Left cardiac atrium (tissue), 4 donors: ENCODE measurements around the gene LRRK1. TPM values are rescaled to one million over a fixed set of nuclear protein-coding genes. Genes with fewer than 3 reads are reported as not detected.

Experiments used
- ATAC-seq, 2 donors: fragments of 200-7000 bp; cut with Tn5 transposase; one replicate each; pipeline ENCODE4 v1.9.1; 2020; ENCODE audit warnings: mild to moderate bottlenecking in 2 of 2, moderate library complexity in 2 of 2
- DNase-seq: peaks from one replicate; pipeline ENCODE4 v3.0.0-alpha.2; 2020
- intact Hi-C, 2 donors: fragments of 100-400 bp; cut with DNase I; formaldehyde crosslinking; loops; one replicate each; pipeline versions ENCODE4 v1.14.1 to v1.15.1; 2022 to 2023
- total RNA-seq, 2 donors: library from RNA; stranded (reverse); fragmentation: NEBNext Ultra II Directional; extraction: Animal tissue kit (Norgen Biotek cat#: 25700); gene quantifications; one replicate each; pipeline ENCODE4 v1.2.1, GENCODE V29; 2021
- donor health status: DM: no; HTN: yes; CAD: no.
- donor health status: DM: no; HTN: yes; CAD: no; lungs with severe emphysema.
- donor health status: DM: yes; HTN: yes; CAD: no.
- donor health status: Dilated cardiomyopathy.

LRRK1 gene
- total RNA-seq, 2 donors from 2014 or later = 5.2 to 9.1 TPM

DNA sequence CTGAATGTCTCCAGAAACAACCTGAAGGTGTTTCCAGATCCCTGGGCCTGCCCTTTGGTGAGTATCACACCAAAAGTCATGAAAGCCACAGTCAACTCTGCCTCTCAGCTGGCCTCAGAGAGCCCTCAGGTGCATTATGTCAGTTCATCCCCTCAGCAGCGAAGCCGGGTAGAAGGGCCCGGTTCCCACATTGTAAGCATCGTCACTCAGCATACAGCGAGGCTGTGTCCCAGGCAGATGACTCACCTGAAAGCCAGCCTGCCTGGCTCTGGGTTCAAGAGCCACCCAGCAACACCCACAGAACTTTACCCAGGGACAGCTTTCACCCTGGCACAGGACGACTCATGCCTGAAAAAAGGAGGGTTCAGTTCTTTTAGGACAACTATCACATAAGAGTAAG lies 91.6 kb downstream of the LRRK1 start:
- intact Hi-C loops = loop anchor here in 1 of 2 donors (10.0 kb wide), 1 partner anchor 74 kb away; no protein-coding TSS in a partner anchor
- DNase-seq (no peak), ATAC-seq (no peak)

DNA sequence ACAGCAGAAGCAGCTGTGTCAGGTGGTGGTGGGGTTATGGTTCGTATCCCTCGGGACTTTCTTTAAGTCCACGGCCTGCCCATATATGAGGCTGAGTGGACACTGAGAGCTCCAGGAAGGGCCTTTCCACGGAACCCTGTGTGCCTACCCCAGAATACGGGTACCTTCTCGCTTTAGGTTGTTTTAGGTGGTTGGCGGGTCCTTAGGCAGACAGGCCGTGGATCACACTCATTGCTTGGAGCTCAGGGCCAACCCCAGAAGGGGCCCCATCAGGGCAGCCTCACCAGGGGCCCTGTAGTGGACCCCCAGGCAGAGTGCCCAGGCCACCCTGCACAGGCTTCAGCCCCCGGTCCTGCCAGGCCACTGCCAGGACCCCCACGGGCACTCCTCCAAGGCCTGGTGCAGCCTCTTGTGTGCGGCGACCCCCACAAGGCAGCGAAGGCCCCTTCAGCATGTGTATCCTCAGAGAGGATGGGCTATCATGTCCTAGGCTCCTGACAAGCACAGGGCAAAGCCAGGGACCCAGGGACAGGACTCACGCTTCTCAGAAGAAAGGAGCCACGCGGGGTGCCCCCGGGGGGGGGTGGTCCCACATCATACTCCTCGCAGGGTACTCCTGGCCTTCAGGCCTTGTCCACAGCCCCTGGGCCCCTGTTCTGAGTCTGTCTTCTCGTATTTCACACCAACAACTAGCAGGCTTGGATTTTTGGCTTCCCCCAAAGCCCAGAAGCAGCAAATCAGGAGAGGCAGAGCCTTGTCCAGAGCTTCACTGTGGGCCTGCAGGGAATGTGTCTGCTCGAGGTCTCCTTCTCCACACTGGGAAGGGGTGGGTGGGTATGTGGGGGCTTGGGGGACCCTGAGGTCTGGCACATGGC lies 93.4 kb downstream of the LRRK1 start:
- DNase-seq (no peak), ATAC-seq (no peak)
- intact Hi-C loops = loop anchor here in 1 of 2 donors (10.0 kb wide), 1 partner anchor 72 kb away; no protein-coding TSS in a partner anchor

DNA sequence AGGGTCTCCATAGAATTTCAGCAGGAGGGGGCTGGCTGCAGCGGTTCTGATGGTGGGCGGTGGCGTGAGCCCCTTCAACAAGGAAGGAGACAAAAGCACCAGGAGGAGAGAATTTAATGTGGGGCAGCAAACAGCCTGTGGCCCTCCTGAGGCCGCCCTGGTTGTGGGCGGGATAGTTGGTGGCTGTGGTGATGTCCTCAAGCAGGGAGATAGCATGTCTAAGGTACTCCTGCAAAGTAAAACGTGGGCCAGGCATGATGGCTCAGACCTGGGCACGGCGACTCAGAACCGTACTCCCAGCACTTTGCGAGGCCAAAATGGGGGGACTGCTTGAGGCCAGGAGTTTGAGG lies 94.0 kb downstream of the LRRK1 start:
- no peak for ATAC-seq
- DNase-seq = no peak
- intact Hi-C loops = loop anchor here in 1 of 2 donors (10.0 kb wide), 1 partner anchor 72 kb away; no protein-coding TSS in a partner anchor

DNA sequence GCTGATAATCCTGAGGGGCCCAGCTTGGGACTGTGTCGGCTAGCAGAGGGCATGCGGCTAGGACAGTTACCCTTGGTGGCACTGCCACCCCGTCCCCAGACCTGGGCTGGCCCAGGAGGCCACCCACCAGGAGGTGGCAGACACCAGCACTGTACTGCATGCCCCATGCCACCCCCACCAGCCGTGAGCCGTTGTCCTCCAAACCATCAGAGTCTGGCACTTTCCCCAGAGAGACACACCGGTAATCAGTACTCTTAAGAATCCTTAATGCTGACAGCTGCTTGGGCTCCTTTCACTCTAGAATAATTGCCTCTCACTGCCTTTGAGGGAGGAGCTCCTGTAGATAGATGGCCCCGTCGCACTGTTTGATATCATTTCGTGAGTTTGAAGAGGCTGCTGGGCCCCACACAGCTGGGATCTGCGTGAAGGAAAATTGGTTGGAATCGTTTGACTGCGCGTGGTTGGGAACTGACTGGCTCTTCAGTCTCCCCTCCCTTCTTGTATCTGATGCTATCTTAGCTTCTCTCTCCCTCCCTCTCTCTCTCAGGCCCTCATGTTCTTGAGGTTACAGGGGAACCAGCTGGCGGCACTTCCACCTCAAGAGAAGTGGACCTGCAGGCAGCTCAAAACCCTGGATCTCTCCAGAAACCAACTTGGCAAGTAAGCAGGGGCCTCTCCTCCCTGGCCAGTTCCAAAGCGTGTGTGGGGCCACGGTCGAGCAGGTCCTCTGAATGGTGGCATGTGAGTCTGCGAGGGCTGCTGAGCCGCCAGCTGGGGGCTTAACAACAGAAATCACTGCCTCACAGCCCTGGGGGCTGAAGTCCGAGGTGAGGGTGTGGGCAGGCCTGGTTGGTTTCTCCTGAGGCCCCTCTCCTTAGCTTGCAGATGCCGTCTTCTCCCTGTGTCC lies 94.9 kb downstream of the LRRK1 start:
- intact Hi-C loops = loop anchor here in 1 of 2 donors (2.0 to 10.0 kb wide), 2 partner anchors 71 to 245 kb away; no protein-coding TSS in a partner anchor
- DNase-seq (no peak), ATAC-seq (no peak)

DNA sequence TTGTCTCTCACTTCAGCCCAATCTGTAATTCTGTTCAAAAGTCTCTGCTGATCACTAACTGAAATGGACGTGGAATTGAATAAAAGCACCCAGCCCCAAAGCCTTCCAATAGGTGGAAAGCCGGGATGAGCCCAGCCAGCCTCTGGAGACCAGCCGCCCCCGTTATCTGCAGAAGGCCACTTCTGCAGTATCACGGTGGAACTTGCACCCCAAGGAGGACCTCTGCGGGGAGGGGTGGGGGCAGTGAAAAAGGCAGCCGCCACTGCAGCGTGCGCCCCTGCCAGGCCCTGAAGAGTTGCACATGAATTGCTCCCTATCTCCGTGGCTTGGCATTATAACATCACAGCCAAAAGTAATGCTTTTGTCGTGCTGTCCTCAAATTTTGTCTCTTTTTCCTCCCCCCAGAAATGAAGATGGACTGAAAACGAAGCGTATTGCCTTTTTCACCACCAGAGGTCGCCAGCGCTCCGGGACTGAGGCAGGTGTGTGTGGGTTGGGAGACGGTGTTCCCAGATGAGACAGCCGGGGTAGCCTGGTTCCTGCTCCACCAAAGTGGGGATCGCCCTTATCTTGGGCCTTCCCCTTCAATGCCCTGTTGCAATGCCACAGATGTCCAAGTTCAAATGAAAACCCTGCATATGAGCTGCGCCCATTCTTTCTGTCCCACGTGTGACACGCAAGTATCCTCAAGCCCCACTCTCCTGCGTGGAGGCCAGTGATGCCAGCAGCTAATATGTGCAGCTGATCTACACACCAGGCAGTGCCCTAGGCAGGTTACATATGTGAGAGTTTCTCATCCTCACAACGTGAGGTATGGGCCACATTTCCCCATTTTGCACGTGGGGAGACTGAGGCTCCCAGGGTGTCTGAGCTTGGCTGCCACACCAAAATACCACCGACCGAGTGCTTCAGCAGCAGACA lies 96.0 kb downstream of the LRRK1 start:
- DNase-seq (peak; percentile 83), ATAC-seq (peak; percentile 75 to 76)
- intact Hi-C loops = loop anchor here (1.0 to 10.0 kb wide), 3 partner anchors 70 to 244 kb away; no protein-coding TSS in a partner anchor

DNA sequence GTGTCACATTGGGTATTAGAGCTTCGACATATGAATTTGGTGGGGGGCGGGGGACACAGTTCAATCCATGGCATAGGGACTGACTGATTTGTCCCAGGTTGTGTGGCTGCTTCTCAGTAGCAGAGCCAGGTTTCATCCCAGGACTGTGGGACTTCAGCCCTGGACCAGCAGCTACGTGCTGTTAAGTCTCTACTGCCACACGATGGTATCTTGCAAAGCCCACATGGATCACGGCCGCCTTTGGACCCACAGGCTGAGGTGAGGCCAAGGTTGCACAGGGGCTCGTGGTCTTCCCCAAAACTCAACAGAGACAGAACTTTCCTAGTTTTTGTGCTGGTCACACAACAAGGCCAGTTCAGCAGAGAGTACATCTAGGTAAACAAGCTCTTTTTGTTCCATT lies 97.4 kb downstream of the LRRK1 start:
- no peak for DNase-seq
- no peak for ATAC-seq
- intact Hi-C loops = loop anchor here in 1 of 2 donors (10.0 kb wide), 1 partner anchor 68 kb away; no protein-coding TSS in a partner anchor

DNA sequence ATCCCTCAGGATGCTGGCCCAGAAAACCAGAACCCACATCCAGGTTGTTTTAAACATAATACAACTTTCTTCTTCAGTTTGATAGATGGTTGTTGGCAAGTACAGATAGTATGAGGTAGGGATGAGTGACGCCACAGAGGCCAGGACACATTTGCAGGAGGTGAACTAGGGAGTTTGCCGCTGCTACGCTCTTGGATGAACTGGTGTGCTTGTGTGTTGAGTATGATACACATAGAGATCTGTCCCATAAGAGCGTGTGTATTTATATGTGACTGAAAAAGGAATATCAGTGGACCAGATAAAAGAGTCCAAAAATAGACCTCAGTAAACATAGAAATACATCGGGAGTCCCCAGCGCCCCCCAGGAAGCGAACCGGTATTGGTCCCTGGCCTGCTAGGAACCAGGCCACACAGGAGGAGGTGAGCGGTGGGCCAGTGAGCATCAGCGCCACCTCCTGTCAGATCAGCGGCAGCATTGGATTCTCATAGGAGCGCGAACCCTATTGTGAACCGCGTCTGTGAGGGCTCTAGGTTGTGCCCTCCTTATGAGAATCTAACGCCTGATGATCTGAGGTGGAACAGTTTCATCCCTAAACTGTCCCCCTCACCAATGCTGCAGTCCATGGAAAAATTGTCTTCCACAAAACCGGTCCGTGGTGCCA lies 98.1 kb downstream of the LRRK1 start:
- intact Hi-C loops = loop anchor here in 1 of 2 donors (10.0 kb wide), 1 partner anchor 68 kb away; no protein-coding TSS in a partner anchor
- ATAC-seq = no peak
- no peak for DNase-seq

DNA sequence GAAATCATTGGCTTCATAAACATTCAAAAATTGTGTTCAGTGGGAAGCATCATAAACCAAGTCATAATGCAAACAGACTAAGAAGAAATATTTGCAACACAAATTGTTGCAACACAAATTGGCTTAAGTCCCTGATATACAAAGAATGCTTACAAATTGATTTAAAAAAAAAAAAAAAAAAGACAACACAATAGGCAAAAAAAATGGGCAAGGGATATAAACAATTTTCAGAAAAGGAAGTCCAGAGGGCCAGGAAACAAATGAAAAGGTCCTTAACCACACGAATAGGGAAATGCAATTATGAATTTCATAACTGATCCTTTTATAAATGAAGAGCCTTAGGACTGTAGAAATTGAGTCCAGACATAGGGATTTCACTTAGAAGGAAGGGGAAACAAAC lies 98.9 kb downstream of the LRRK1 start:
- no peak for DNase-seq
- ATAC-seq = no peak
- intact Hi-C loops = loop anchor here in 1 of 2 donors (10.0 kb wide), 1 partner anchor 67 kb away; no protein-coding TSS in a partner anchor

DNA sequence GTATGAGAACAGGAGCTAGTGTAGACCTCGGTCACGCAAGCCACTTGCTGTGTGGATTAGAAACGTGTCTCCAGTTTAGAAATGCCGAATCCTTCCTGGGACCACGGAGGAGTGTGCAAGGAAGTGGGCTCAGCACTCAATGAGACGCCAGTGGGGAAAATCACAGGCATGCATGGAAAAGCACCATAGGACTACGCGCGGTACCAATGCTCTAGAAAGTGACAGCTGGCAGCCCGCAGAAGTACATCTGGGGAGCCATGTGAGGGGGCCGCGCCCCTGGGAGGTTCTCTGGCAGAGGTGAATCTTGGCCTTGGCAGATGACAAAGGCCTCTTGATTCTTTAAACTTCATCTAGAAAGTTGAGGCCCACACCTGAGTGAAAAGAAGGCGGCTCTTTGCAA lies 99.3 kb downstream of the LRRK1 start:
- ATAC-seq (no peak), DNase-seq (no peak)
- intact Hi-C loops = loop anchor here in 1 of 2 donors (10.0 kb wide), 1 partner anchor 66 kb away; no protein-coding TSS in a partner anchor

DNA sequence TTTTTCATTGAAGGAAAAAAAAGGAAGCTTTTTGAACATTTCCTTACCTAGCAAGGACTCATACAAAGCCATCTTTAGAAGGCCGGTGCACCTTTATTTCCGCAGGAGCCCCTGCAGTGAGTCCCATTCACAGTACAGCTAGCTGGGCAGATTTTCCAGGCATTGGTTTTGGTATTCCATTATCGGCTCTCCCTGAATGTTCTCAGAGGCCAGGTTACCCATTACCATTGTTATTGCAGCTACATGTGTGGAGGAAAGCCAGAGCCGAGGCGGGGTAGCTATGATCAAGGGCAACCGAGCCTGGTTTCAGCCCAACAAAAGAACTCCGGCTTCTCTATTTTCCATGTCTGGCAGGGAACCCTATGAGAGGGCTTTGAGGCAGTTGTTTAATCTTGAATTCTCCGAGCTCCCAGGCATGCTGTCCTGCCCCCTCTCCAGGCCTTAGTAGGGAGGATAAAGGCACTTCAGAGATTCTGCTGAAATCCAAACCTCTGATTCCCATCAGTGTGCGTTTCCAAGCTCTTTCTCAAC lies 100.3 kb downstream of the LRRK1 start:
- DNase-seq = no peak
- intact Hi-C loops = loop anchor here in 1 of 2 donors (10.0 kb wide), 1 partner anchor 65 kb away; no protein-coding TSS in a partner anchor
- ATAC-seq = no peak

DNA sequence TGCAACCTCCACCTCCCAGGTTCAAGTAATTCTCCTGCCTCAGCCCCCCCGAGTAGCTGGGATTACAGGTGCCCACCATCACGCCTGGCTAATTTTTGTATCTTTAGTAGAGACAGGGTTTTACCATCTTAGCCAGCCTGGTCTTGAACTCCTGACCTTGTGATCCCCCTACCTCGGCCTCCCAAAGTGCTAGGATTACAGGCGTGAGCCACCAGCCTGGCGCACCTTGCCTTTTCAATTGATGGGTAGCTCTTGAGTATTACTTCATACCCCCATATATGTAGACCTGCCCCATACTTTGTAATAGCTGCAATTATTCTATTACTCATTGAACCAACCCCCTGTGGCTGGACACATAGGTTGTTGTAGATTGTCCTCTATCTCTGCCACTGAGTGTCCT lies 101.3 kb downstream of the LRRK1 start:
- intact Hi-C loops = no loop called here
- ATAC-seq = no peak

DNA sequence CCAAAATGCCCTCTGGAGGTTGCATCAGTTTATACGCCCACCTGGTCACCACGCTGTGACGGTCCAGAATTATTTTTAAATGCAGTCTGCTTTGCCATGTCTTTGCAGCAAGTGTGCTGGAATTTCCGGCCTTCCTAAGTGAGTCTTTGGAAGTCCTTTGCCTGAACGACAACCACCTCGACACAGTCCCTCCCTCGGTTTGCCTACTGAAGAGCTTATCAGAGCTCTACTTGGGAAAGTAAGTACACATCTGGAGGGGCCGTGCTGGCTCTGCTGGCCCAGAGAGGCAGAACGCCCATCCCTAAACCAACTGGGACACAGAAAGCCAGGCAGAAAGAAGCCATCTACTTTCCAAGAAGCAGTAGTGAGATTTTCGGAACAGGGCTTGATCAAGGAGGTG lies 101.8 kb downstream of the LRRK1 start:
- ATAC-seq (no peak), DNase-seq (no peak)
- intact Hi-C loops = no loop called here

More for the DNA sequence above, 101.3 kb downstream of the LRRK1 start:
- DNase-seq = no peak

DNA sequence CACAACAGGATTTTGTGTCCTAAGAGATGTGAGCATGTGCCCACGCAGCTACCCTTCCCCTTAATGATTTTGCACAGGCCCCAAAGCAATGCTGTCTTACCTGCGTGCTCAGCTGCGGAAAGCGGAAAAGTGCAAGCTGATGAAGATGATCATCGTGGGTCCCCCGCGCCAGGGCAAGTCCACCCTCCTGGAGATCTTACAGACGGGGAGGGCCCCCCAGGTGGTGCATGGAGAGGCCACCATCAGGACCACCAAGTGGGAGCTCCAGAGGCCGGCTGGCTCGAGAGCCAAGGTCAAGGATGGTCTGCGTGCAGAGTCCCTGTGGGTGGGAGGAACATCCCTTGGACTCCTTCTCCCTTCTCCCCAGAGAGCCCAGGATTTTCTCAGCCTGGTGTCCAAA lies 103.1 kb downstream of the LRRK1 start:
- intact Hi-C loops = no loop called here
- DNase-seq = no peak
- ATAC-seq = no peak

DNA sequence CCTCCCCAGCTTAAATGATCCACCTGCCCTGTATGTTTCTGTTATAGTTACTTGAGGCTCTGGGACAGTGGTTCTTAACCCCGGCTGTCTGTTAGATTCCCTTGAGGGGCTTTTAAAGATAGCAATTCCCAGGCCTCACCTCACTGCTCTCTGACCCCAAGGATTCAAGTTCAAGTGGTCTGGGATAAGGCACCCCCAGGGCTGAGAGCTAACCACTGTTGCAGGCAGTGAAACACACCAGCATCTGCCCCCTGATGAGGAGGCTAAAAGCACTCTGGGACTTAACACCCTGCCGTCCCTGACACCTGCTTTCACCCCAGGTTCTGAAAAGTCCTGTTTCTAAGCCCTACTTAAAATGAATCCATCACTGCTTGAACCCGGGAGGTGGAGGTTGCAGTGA lies 103.7 kb downstream of the LRRK1 start:
- ATAC-seq (no peak), DNase-seq (no peak)
- intact Hi-C loops = no loop called here

DNA sequence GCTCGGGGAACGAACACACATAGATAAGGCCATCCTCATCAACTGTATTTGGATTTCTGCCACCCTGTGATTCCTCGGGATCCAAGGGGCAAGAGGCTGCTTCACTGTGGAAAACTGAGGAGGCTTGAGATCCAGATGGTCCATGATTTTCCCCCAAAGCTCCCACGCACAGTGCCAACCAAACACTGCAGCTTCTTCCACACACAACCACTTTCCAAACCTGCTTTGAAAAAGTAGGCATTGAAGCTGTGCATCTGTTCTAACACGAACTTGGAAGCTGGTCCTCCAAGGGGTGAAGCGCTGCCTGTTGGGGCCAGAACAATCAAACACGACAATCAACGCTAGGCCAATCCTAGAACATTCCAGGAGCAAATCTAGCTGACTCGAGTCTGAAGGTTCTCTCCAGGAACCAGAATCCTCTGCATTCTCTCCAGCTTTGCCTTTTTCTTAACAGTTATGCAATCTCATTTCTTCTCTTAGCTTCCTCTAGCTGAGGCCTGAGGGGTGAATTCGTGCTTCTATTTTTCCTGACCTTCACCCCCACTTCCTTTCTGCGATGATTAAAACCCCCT lies 104.4 kb downstream of the LRRK1 start:
- intact Hi-C loops = no loop called here
- no peak for DNase-seq
- ATAC-seq = peak in 1 of 2 donors; percentile 25

DNA sequence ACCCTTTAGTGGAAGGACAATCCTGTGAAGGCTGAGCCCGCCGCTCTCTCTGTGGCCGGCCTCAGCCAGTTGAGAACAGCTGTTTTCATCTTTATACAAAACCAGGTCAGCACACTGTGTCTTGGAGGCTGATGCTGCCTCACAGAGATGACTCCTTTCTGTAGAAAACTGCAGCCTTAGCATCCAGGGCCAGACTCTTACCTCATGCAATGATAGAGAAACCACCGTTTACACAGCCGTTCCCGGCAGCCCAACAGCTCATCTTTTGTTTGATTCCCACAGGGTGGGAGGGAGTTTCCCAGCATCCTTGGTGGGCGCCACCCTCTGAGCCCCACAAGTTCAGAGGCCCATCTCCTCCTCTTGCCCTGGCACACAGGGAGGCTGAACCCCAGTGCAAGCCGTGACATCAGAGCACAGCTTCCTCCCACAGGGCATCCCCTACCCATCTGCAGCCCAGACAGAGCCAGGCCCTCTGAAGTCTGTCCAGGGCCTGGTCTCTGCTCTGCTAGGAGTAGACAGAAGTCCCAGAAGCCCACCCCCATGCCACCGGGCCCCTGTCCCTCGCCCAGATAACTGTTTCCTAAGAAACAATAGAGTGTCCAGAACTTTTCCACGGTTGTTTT lies 105.0 kb downstream of the LRRK1 start:
- DNase-seq (peak; percentile 65), ATAC-seq (peak in 1 of 2 donors; percentile 90)
- intact Hi-C loops = no loop called here
